Heart left ventricle (tissue), 13 donors: ENCODE measurements around the gene MOXD1.

ENCODE experiments used
- CTCF ChIP-seq, 12 donors: fragments of 200-600 bp; sonication (generic) in 4 of 12; IDR thresholded peaks; one replicate each; pipeline versions ENCODE4 v1.5.0 to v1.8.0; 2018 to 2022; ENCODE audit warnings: antibody characterized with exemption in 12 of 12, mild to moderate bottlenecking in 5 of 12
- POLR2A ChIP-seq, 2 donors: fragments of 450-650 bp; IDR thresholded peaks; one replicate each; pipeline ENCODE4 v1.6.1; 2017; ENCODE audit warnings: antibody characterized with exemption in 2 of 2, mild to moderate bottlenecking in 2 of 2, moderate library complexity in 2 of 2
- donor health status: ischemic (EF 13 %, LVEDD 7.1; RV severe dilation, severe dysfunction).
- donor health status: DM: no; HTN: yes; CAD: no.
- donor health status: DM: no; HTN: no; CAD: no.
- donor health status: ischemic (EF 25% LVEDD 6.9; RV normal size, moderate dysfunction).
- donor health status: ischemic (EF 25% LVEDD 5.7; RV mildly dilated, moderate dysfunction).
- donor health status: ischemic (EF 35%, LVEDD 5.7; RV mildly dilated, moderate dysfunction).
- donor health status: nonischemic (EF 11% LVEDD 7.7; RV severe dilation, severe dysfunction).
- donor health status: DM: yes; HTN: yes; CAD: no.
- donor health status: PGD.
- donor health status: ischemic (EF 29% LVEDD 5.4; RV normal size, mild dysfunction).
- donor health status: nonischemic (EF 23%, LVEDD 6.1; RV moderate dilation, normal function).

DNA sequence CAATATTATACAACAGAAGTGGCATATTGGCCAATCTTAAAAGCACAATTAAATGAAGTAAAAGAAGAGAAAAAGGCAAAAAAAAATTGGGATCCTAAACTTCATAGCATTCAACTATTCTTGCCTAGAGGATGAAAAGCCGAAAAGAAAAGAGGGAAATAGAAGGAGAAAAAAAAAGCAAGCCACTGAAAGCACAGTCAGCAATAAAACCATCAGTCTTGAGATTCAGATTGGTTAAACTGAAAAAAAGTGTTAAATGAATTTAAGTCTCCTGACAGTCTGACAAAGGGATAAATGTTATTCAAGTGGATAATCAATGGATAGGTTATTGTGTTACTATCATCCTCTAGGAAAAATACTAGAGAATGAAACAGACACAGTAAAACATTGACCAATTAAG lies 19.9 kb downstream of the MOXD1 start:
- TF ChIP-seq POLR2A (IDR thresholded peaks at IDR 0.05), result no peak
- TF ChIP-seq CTCF (IDR thresholded peaks at IDR 0.05), result no peak
